GM12891 (cell line): ENCODE measurements around the gene MBD1.

Experiments
- DNase-seq: peaks from one replicate; pipeline ENCODE4 v3.0.0; 2011; ENCODE audit warnings: low spot score; ENCODE audit not compliant: insufficient read length
- FAIRE-seq: peaks from 2 replicates; lab custom pipeline; 2011; peaks lifted over from hg19 to GRCh38; lab: Jason Lieb, UNC
- PAX5 ChIP-seq: IDR thresholded peaks from 2 replicates; pipeline ENCODE4 v1.6.1; 2011; ENCODE audit warnings: low read length, moderate library complexity, mild to moderate bottlenecking; ENCODE audit not compliant: insufficient read depth, severe bottlenecking
- POLR2A ChIP-seq: IDR thresholded peaks from 2 replicates; pipeline ENCODE4 v1.6.1; 2011; ENCODE audit warnings: low read depth, low read length, control low read depth
- POLR2AphosphoS5 ChIP-seq: IDR thresholded peaks from 2 replicates; pipeline ENCODE4 v1.6.1; 2011; ENCODE audit warnings: low read depth, low read length, control low read depth
- POU2F2 ChIP-seq: IDR thresholded peaks from 2 replicates; pipeline ENCODE4 v1.6.1; 2011; ENCODE audit warnings: low read depth, mild to moderate bottlenecking, control low read depth, low read length, moderate library complexity
- SPI1 ChIP-seq: IDR thresholded peaks from 2 replicates; pipeline ENCODE4 v1.6.1; 2011; ENCODE audit warnings: low read depth, low read length, control low read depth
- TAF1 ChIP-seq: IDR thresholded peaks from 2 replicates; pipeline ENCODE4 v1.6.1; 2011; ENCODE audit warnings: low read depth, low read length, control low read depth

MBD1 gene

DNA sequence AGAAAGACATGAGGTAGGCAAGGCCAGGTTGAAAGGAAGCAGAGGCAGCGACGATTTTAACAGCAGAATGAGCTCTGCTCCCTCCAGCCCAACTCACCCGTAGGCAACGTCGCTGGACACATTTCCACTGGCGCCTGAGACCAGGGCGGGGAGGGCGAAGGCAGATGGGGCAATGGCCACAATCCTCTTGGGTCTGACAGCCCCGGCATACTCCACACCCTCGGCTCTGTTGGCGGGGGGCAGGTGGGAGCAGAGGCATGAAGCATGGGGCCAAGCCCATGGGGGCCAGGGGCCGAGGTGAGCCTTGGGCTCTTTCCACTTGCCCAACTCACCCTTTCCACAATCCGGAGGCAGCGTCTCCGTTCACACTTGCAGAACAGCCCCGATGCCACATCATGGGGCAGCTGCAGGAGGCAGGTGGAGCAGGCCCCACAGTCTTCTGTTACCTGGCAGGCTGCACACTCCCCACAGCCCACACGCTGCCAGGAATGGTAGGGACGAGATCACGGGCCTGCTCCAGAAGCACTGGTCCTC is 5.8 kb downstream of the MBD1 start:
- no peak for DNase-seq
- no peak for FAIRE-seq
- TF ChIP-seq POLR2AphosphoS5, result no peak
- TF ChIP-seq PAX5, result no peak
- TF ChIP-seq SPI1, result no peak
- TF ChIP-seq POLR2A, result no peak
- no peak for TF ChIP-seq TAF1
- TF ChIP-seq POU2F2, result no peak

DNA sequence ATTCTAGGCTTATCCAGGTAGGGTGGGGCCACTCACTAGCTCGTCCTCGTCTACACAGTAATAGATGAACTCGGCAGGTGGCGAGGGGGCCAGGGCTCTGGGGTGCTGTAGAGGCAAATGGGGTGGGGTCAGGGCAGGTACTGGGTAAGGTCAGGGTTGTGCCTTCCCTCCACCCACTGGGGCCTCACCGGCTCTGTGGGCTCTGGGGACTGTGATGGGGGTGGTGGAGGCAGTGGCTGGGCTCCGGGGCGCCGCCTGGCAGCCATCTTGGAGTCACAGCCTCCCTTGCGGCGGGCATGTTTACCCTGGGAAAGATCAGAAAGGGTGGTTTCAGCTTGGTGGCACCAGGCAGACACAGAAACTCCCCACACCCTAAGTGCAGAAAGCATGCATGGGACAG is 6.4 kb downstream of the MBD1 start:
- TF ChIP-seq POLR2A (no peak), PAX5 (no peak), POLR2AphosphoS5 (no peak), POU2F2 (no peak), TAF1 (no peak), SPI1 (no peak)
- DNase-seq, result no peak
- no peak for FAIRE-seq

DNA sequence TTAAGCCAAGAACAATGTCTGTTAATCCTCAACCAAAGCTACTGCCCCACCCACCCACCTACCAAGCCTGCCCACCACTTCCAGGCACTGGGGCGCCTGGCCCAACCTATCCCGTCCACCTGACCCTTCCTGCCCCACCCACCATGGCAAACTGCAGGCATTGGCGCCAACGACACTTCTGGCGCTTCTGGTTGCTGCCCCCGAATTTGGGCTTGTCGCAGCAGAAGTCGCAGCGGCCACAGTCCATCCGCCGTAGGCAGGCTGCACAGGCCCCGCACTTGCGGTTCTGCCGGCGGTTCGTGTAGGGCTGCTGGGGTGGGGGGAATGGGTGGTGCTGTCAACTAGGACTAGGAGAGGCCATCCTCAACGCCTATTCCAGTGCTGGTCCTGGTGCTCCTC is 7.3 kb downstream of the MBD1 start:
- TF ChIP-seq SPI1 (no peak), TAF1 (no peak)
- no peak for FAIRE-seq

DNA sequence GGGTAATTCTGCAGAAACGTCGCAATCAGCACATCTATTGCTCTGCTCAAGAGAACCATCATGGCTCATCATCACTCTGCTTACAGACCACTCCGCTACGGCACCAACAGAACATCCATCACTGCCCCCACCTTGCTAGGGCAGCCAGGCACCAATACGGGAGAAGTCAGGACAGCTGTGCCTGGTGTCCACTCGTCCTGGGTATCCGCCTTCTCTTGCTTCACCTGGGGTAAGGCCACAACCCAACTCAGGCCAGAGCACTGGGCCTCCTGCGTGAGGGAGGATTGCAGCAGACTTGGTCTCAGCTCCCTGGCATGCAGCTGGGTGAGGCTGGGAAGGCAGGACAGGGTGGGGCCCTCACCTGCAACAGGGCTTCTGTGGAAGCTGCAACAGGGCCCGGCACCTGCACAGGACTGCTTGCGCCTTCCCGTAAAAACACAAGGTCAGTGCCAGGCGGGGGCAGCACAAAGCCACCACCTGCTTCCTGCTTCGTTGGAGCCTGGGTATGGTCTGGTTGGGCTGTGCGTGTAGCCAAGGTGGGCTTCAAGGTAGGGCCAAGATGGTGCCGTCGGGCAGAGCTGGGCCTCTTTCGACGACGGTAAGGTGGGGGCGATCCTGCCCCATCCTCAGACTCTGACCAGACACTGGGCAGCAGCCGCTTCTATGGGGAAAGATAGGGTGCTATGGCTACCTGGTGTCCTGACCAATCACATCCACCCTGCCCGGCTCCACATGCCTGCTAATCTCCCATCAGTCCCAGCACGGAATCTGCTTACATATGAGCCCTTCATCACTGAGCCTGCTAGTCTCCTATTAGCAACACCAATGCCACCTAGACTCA is 7.9 kb downstream of the MBD1 start:
- no peak for FAIRE-seq
- no peak for TF ChIP-seq POU2F2
- TF ChIP-seq PAX5, result no peak
- no peak for TF ChIP-seq POLR2AphosphoS5
- no peak for TF ChIP-seq POLR2A
- TF ChIP-seq SPI1, result no peak
- TF ChIP-seq TAF1, result no peak
- DNase-seq, result no peak

More for the DNA sequence above, 7.3 kb downstream of the MBD1 start:
- DNase-seq, result no peak

DNA sequence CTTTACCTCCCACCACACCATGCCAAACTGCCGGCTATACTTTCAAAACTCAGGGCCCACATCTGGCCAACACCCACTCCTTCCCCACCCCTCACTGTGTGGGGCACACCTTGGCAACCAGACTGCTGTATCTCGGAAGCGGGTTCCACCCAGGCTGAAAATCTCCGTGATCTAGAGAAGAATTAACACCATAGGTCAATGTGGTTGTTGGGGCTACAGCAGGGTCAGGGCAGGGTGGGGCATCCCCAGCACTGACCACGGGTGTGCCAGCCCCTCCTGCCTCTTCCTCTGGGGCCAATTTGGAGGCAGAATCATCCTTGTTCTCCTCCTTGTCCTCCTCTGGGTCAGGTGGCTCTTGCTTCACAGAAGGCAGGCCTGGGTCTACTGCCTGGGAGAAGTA is 8.8 kb downstream of the MBD1 start:
- DNase-seq (no peak), FAIRE-seq (no peak)
- no peak for TF ChIP-seq TAF1
- TF ChIP-seq SPI1, result no peak
- no peak for TF ChIP-seq POLR2AphosphoS5
- no peak for TF ChIP-seq POLR2A
- no peak for TF ChIP-seq PAX5
- no peak for TF ChIP-seq POU2F2

DNA sequence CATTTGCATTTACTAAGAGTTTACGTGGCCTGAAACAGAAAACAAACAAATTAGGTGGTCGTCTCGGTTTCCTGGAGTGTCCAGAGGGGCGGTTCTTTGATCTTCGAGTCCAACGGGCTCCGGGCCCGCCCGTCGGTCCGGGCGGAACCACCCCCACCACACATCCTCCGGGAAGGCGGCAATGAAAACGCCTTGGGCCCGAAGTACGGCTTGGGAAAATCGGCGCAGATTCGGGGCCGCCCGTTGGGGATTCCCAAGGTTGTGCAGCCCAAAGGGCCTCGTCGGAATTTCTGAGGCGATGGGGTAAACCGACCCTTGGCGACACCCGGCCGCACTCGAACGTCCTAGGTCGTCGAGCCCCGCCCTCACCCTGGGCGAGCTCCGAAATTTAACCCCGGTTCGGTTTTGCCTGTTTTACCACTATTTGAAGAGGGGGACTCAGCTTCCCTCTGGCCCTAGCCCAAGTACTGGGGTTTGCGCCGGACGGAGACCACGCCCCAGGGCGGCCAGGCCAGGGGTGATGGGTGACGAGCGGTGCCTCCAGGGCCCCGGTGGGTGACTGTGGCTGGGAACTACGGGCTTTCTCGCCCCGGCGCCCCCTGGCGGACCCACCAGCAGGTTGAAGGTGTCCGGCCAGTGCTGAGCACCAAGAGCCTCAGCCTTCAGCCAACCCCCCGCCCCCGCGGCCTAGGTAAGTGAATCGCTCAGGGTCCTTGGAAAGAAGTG is 13.1 kb downstream of the MBD1 start:
- peak; percentile 72 for FAIRE-seq
- peak; percentile 72 for DNase-seq
- TF ChIP-seq PAX5 (no peak), POLR2A (peak; percentile 60; the same call in 1 of the 2 replicates), POLR2AphosphoS5 (peak; percentile 69), SPI1 (no peak), POU2F2 (peak; percentile 11; the same call in 1 of the 2 replicates), TAF1 (no peak)

DNA sequence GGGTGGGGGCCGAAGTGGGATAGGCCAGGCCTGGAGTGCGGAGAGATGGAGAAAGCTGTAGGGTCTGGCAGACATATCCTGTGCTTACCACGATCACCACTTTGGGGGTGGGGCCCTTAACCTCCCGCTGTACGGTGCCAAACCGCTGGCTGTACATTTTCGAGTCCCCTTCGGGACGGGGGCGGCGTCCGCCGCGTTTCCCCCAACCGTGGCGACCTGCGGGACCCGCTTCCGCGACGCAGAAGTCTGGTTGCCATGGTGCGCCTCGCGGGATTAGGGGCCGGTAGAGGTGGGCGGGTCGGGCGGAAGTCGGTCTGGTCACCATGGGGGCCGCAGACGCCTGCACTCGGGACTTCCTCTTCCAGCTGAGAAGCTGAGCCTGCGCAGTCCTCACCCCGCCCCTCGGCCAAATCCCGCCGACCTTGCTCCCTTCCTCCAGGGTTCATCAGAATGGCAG is 15.0 kb downstream of the MBD1 start, which contains the start of gene CFAP53:
CFAP53 (minus strand) TSS at position 248 of the 457 bp plus-strand sequence; CDS start at position 157, 91 bp downstream.
- 0 out of 2 replicates have a peak, but pooled peaks have one; percentile 15 for TF ChIP-seq POU2F2
- peak; percentile 72 for TF ChIP-seq PAX5
- TF ChIP-seq POLR2AphosphoS5, result 0 out of 2 replicates have a peak, but pooled peaks have one; percentile 47
- TF ChIP-seq POLR2A, result no peak; the same call in 1 of the 2 replicates
- no peak for TF ChIP-seq TAF1
- TF ChIP-seq SPI1, result peak; percentile 92
- peak; percentile 99 for FAIRE-seq
- peak; percentile 94 for DNase-seq

DNA sequence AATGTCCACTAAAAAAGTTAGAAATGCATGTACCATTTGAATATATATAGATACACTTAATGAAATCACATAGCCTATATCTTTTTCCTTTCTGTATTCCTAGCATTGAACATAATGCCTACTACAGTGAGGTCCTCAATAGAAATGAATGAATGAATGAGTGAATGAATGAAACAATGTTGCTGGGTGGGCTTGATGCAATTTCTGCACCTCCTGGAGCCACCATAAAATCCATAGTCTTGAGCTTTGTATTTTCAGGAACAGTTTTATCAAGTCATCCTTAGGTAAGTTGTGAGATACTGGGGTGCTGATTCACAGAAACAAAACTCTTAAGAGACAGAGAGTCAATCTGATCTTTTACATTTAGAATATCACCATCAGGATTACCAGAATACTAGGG is 18.3 kb downstream of the MBD1 start:
- no peak for FAIRE-seq
- TF ChIP-seq SPI1, result no peak
- TF ChIP-seq TAF1, result no peak
- TF ChIP-seq POLR2AphosphoS5, result no peak
- no peak for TF ChIP-seq POU2F2
- TF ChIP-seq PAX5, result no peak
- TF ChIP-seq POLR2A, result no peak
- DNase-seq, result no peak

DNA sequence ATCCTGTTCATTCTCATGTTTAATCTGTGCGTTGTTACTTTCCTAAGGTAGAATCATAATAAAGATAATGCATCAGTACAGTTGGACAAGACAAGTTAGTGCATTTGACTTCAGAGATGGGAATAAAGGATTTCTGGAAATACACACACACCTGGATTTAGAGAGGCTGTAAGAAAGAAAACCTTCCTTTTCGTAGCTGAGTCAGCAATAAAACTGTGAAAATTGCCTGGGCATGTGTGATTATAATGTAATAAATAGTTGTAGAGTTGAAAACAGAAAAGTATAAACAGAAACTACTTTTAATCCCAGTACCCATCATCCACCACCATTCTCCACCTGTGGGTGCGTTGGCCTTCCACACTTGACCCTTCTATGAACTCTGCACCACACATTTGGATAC is 30.4 kb downstream of the MBD1 start:
- FAIRE-seq, result no peak
- DNase-seq, result no peak
- no peak for TF ChIP-seq TAF1
- TF ChIP-seq POLR2A, result no peak
- no peak for TF ChIP-seq PAX5
- TF ChIP-seq POU2F2, result no peak
- TF ChIP-seq POLR2AphosphoS5, result no peak
- TF ChIP-seq SPI1, result no peak
